GM12878 (cell line): ENCODE results near the gene ADARB1. TPM values are rescaled to one million over a fixed set of nuclear protein-coding genes. Genes with fewer than 3 reads are reported as not detected.

Experiments
- ATAC-seq: fragments of 200-7000 bp; cut with Tn5 transposase; 3 replicates; pipeline ENCODE4 v1.9.1; 2020; ENCODE audit warnings: mild to moderate bottlenecking, moderate library complexity
- BruUV-seq: library from RNA; stranded (reverse); fragments of 400-500 nt; replicated peaks from 2 replicates; lab custom pipeline; 2021; lab: Mats Ljungman, UMichigan
- CTCF ChIA-PET: fragments of 300-600 bp; sonication (Branson Sonifier 250); formaldehyde crosslinking; extraction: SDS; loops from one replicate; lab custom pipeline; 2021; ENCODE audit warnings: inconsistent platforms; lab: Yijun Ruan, JAX
- POLR2A ChIA-PET: fragments of 350-600 bp; formaldehyde crosslinking; extraction: SDS; loops from one replicate; lab custom pipeline; 2021; ENCODE audit warnings: inconsistent platforms; lab: Charles Lee
- RAD21 ChIA-PET: fragments of 300-600 bp; sonication (Branson Sonifier 250); formaldehyde crosslinking; loops from one replicate; lab custom pipeline; 2023; ENCODE audit warnings: antibody characterized with exemption; ENCODE audit not compliant: unreplicated experiment; lab: Charles Lee
- SMC1A ChIA-PET: fragments of 300-600 bp; sonication (Branson Sonifier 250); formaldehyde crosslinking; loops from one replicate; lab custom pipeline; 2023; ENCODE audit not compliant: unreplicated experiment, uncharacterized antibody; lab: Charles Lee
- DNase-seq: peaks from one replicate; pipeline ENCODE4 v3.0.0-alpha.2; 2011; ENCODE audit warnings: low read depth, low spot score
- FAIRE-seq: peaks from 3 replicates; lab custom pipeline; 2011; peaks lifted over from hg19 to GRCh38; lab: Jason Lieb, UNC
- H2AFZ ChIP-seq: 2 replicates; pipeline ENCODE4 v1.6.0; 2011; ENCODE audit warnings: low read depth, low read length, control low read depth; ENCODE audit not compliant: control insufficient read depth
- H3K27ac ChIP-seq: 2 replicates; pipeline ENCODE4 v1.5.1; 2011; ENCODE audit warnings: control low read depth; ENCODE audit not compliant: control insufficient read depth, insufficient read depth
- H3K27me3 ChIP-seq, 2 experiments: replicated peaks in 1 of 2; 2 replicates each; pipeline versions ENCODE4 v1.6.0 to v1.6.1; 2011; ENCODE audit warnings: low read length in 1 of 2; ENCODE audit not compliant: control insufficient read depth in 2 of 2, insufficient read depth in 2 of 2
- H3K36me3 ChIP-seq, 2 experiments: 2 replicates each; pipeline ENCODE4 v1.5.1; 2011; ENCODE audit warnings: low read length in 1 of 2; ENCODE audit not compliant: control insufficient read depth in 2 of 2, insufficient read depth in 2 of 2
- H3K4me1 ChIP-seq: 2 replicates; pipeline ENCODE4 v1.6.1; 2011; ENCODE audit warnings: mild to moderate bottlenecking, low read length, moderate library complexity, mixed read lengths; ENCODE audit not compliant: control insufficient read depth, insufficient read depth
- H3K4me2 ChIP-seq: 2 replicates; pipeline ENCODE4 v1.6.0; 2011; ENCODE audit warnings: control low read depth; ENCODE audit not compliant: control insufficient read depth, insufficient read depth
- H3K4me3 ChIP-seq: fragments of 200-600 bp; sonication (generic); 2 replicates; pipeline ENCODE4 v1.5.1; 2016
- H3K79me2 ChIP-seq: 2 replicates; pipeline ENCODE4 v1.6.0; 2011; ENCODE audit warnings: low read length; ENCODE audit not compliant: control insufficient read depth, insufficient read depth
- H3K9ac ChIP-seq: 2 replicates; pipeline ENCODE4 v1.8.0; 2011; ENCODE audit warnings: low read length, control low read depth, mixed read lengths; ENCODE audit not compliant: control insufficient read depth, insufficient read depth
- H3K9me3 ChIP-seq: replicated peaks from 3 replicates; pipeline ENCODE4 v1.5.1; 2011; ENCODE audit warnings: mild to moderate bottlenecking, low read length; ENCODE audit not compliant: control insufficient read depth, insufficient read depth
- H4K20me1 ChIP-seq: 2 replicates; pipeline ENCODE4 v1.6.0; 2011; ENCODE audit not compliant: control insufficient read depth, insufficient read depth
- EED ChIP-seq: sonication (generic); IDR thresholded peaks from 2 replicates; pipeline ENCODE4 v1.6.1; 2016; ENCODE audit warnings: antibody characterized with exemption, low read depth
- IKZF2 ChIP-seq, 2 experiments: fragments of 450-650 bp; IDR thresholded peaks; 2 replicates each; pipeline ENCODE4 v1.6.1; 2017; ENCODE audit warnings: mild to moderate bottlenecking in 2 of 2, moderate library complexity in 2 of 2
- MYC ChIP-seq: IDR thresholded peaks from 2 replicates; pipeline ENCODE4 v1.6.1; 2011; ENCODE audit warnings: mild to moderate bottlenecking, low read length, moderate library complexity, inconsistent platforms; ENCODE audit not compliant: insufficient read depth, insufficient replicate concordance, insufficient read length, severe bottlenecking
- NFIC ChIP-seq: IDR thresholded peaks from 2 replicates; pipeline ENCODE4 v1.6.1; 2012; ENCODE audit warnings: low read depth, mild to moderate bottlenecking, inconsistent platforms, low read length, moderate library complexity
- SPI1 ChIP-seq: IDR thresholded peaks from 2 replicates; pipeline ENCODE4 v1.6.1; 2011; ENCODE audit warnings: low read depth, mild to moderate bottlenecking, low read length, moderate library complexity, borderline replicate concordance; ENCODE audit not compliant: insufficient read depth
- SRF ChIP-seq, 2 experiments: IDR thresholded peaks; 2 replicates each; pipeline ENCODE4 v1.6.1; 2011; ENCODE audit warnings: low read depth in 2 of 2, low read length in 2 of 2, mild to moderate bottlenecking in 1 of 2, moderate library complexity in 1 of 2
- WGBS: methylation state at CpG from one replicate; pipeline ENCODE4 v1.1.6; 2016; ENCODE audit warnings: low lambda C conversion rate; ENCODE audit not compliant: insufficient replicate concordance, insufficient coverage; ENCODE audit errors: missing lambda C conversion rate; 5-methylcytosine and 5-hydroxymethylcytosine counted together
- in situ Hi-C: fragments of 300-500 bp; cut with MboI; formaldehyde crosslinking; loops from 9 replicates; pipeline ENCODE4 v1.14.3; 2018; ENCODE audit warnings: mixed read lengths
- intact Hi-C: fragments of 100-400 bp; cut with micrococcal nuclease; formaldehyde crosslinking; loops from one replicate; pipeline ENCODE4 v1.14.2; 2022; ENCODE audit not compliant: unreplicated experiment
- polyA plus RNA-seq, 11 experiments: library from polyadenylated mRNA; depleted of rRNA in 4 of 11; unstranded in 6 of 11; stranded (reverse) in 5 of 11; fragments of >200 nt; fragmentation: Nextera tagmentation in 4 of 11; fragmentation: Illumina TruSeq in 1 of 11; extraction: Ambion mirVana in 4 of 11; extraction: Trizol in 1 of 11; gene quantifications; 1 replicate in 1 of 11; 2 replicates in 10 of 11; pipeline versions ENCODE4 v1.2.1 to v1.2.3, GENCODE V29; 2011 to 2016; ENCODE audit warnings: inconsistent platforms in 2 of 11, missing spikeins in 2 of 11, low read depth in 1 of 11
- total RNA-seq, 4 experiments: library from RNA; depleted of rRNA in 3 of 4; stranded (reverse); fragments of >200 nt in 3 of 4; fragmentation: Illumina TruSeq in 1 of 4; extraction: Trizol in 1 of 4; gene quantifications; 2 replicates each; pipeline versions ENCODE4 v1.2.1 to v1.2.3, GENCODE V29; 2013 to 2021
- TF ChIP-seq, protein P1 (sequence below): IDR thresholded peaks from 2 replicates; pipeline ENCODE4 v1.6.1; 2011; ENCODE audit warnings: low read depth, mild to moderate bottlenecking, low read length, moderate library complexity, borderline replicate concordance; ENCODE audit errors: extremely low read depth

ADARB1 gene
- total and polyA plus RNA-seq, 10 of the 15 experiments (the other 5 are each of a cell fraction or from before 2014, with no cell fraction given) = 5.7 to 61.7 (median 25.3) TPM

GRCh38 chr21:45204395-45204794, 130.0 kb downstream of the ADARB1 start:
- in situ Hi-C loops (no loop called here), intact Hi-C loops (no loop called here)
- Histone ChIP-seq H3K4me1 (peaks cover 23% of the 10 kb centered on the region), H3K4me3 (no peak overlapping the region), H3K9me3 (no peaks in the 10 kb centered on the region), H3K36me3 (peaks cover 0 to 4% of the 10 kb centered on the region in 2 experiments; a peak in 2 of 4 replicates), H3K4me2 (no peak overlapping the region; the same call in 1 of the 2 replicates), H3K27me3 (no peaks in the 10 kb centered on the region), H3K9ac (no peak overlapping the region), H4K20me1 (no peaks in the 10 kb centered on the region), H2AFZ (no peak overlapping the region)
- RAD21 ChIA-PET = no interaction called here
- DNase-seq (no peak), ATAC-seq (no peak), FAIRE-seq (no peak)
- SMC1A ChIA-PET = no interaction called here
- CTCF ChIA-PET = interaction anchor here (2.5 kb wide), 1 partner anchor 66 kb away, joined by 6 read pairs; no protein-coding TSS in a partner anchor
- BruUV-seq = no TSS peak
- POLR2A ChIA-PET = no interaction called here
- 45% methylated on average over 11 of the region's 11 CpGs for WGBS
- TF ChIP-seq NFIC = no peak
- TF ChIP-seq, protein P1, sequence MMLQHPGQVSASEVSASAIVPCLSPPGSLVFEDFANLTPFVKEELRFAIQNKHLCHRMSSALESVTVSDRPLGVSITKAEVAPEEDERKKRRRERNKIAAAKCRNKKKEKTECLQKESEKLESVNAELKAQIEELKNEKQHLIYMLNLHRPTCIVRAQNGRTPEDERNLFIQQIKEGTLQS = no peak
- TF ChIP-seq, all 136 proteins: peak for 0
- Histone ChIP-seq H3K27ac (no peak overlapping the region), H3K79me2 (no peaks in the 10 kb centered on the region)

DNA sequence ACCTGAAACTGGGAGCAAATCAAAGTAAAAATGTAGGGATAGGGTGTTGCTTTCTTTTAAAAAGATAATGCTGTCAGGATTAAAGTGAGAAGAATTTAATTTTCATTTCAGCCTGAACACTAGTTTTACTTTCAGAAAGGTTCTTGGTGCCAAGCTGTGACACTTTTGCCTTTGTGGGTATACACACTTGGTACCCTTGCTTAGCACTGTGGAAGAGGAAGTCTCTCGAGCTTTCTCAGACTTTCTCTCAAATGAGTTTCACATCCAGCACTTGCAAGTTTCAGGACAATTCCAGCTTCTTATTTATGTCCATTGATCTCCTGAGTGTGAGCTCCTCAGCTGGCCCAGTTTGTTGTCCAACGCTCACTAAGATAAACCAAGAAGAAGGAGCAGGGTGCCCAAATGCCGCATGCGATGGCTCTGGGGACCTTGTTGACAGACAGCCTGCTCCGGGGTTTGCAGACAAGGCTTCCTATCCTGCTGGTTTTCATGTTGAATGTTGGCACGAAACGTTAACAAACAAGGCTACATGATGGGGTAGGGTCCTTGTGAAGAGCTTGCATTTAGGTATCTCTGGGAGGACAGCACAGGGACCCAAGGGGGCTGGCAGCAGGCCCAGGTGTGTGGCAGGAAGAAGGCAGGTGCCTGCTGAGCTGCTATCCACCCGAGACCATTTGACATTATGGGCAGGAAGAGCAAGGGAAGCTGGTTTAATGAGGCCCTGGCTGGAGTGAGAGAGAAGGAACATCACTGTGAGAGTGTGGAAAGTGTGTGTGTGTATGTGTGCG, 133.7 kb downstream of the ADARB1 start:
- no peak for DNase-seq
- FAIRE-seq = peak; percentile 49
- H3K79me2 ChIP-seq = no peaks in the 10 kb centered on the region
- no peak overlapping the region for H3K4me3 ChIP-seq
- RAD21 ChIA-PET = no interaction called here
- CTCF ChIA-PET = interaction anchor here (0.6 to 2.9 kb wide), 7 partner anchors 37 to 118 kb away, joined by 3 to 15 read pairs (median 4); no protein-coding TSS in a partner anchor
- peaks cover 34% of the 10 kb centered on the region for H3K4me1 ChIP-seq
- in situ Hi-C loops = no loop called here
- no peak for TF ChIP-seq MYC
- TF ChIP-seq EED = 0 out of 2 replicates have a peak, but pooled peaks have one; percentile 20
- TF ChIP-seq SRF (IDR thresholded peaks at IDR 0.05; ENCODE audit: low read depth in 2 of 2, low read length in 2 of 2) = no peak
- 0 out of 4 replicates have a peak, but pooled peaks of 1 of the 2 experiments have one; percentile 8 for TF ChIP-seq IKZF2 (IDR thresholded peaks at IDR 0.05)
- TF ChIP-seq SPI1 = peak; percentile 64; the same call in 1 of the 2 replicates
- peak; percentile 56 for ATAC-seq
- 0 out of 2 replicates have a peak overlapping the region, but pooled peaks have one; percentile 1 for H3K4me2 ChIP-seq
- no peaks in the 10 kb centered on the region for H3K27me3 ChIP-seq
- POLR2A ChIA-PET = no interaction called here
- H4K20me1 ChIP-seq = no peaks in the 10 kb centered on the region
- WGBS = 57% methylated on average over 9 of the region's 9 CpGs
- peaks cover 0 to 2% of the 10 kb centered on the region in 2 experiments; a peak in 2 of 4 replicates for H3K36me3 ChIP-seq
- SMC1A ChIA-PET = interaction anchor here (0.9 to 1.3 kb wide), 3 partner anchors 32 to 72 kb away, joined by 3 read pairs; no protein-coding TSS in a partner anchor
- no peaks in the 10 kb centered on the region for H3K9me3 ChIP-seq
- intact Hi-C loops = no loop called here
- no TSS peak for BruUV-seq
- no peak overlapping the region for H2AFZ ChIP-seq
- H3K27ac ChIP-seq = no peak overlapping the region
- no peak overlapping the region for H3K9ac ChIP-seq
